ENCODE results near the gene SLC16A14.

GRCh38 chr2:230023313-230023712, 45.4 kb downstream of the SLC16A14 start:
- no peak for TF ChIP-seq ZNF114 (tag by site-specific recombination; IDR thresholded peaks at IDR 0.05)
- no peak for TF ChIP-seq YY1 (tag by site-specific recombination; IDR thresholded peaks at IDR 0.05)
- TF ChIP-seq SP2 (tag by site-specific recombination; IDR thresholded peaks at IDR 0.05) = no peak
- no peak for TF ChIP-seq ZNF677 (tag by site-specific recombination; IDR thresholded peaks at IDR 0.05)
- no peak for TF ChIP-seq ZNF704 (tag by site-specific recombination; IDR thresholded peaks at IDR 0.05)
- no peak for TF ChIP-seq SCRT2 (tag by site-specific recombination; IDR thresholded peaks at IDR 0.05)
- TF ChIP-seq GLI2 (tag by site-specific recombination; IDR thresholded peaks at IDR 0.05; ENCODE audit: borderline replicate concordance, low read depth) = no peak
- TF ChIP-seq ZNF404 (tag by site-specific recombination; IDR thresholded peaks at IDR 0.05) = no peak
- TF ChIP-seq CTCF (tag by site-specific recombination; IDR thresholded peaks at IDR 0.05) = no peak
- no peak for TF ChIP-seq ZNF548 (tag by site-specific recombination; IDR thresholded peaks at IDR 0.05)
- TF ChIP-seq ZNF707 (tag by site-specific recombination; IDR thresholded peaks at IDR 0.05) = no peak
- TF ChIP-seq MEIS1 (CRISPR knock-in tag; IDR thresholded peaks at IDR 0.05; ENCODE audit: borderline replicate concordance) = no peak

Measured in HEK293 (cell line).